ENCODE measurements around the gene RALGAPA1. TPM values are rescaled to one million over a fixed set of nuclear protein-coding genes. Genes with fewer than 3 reads are reported as not detected.
A peak's percentile ranks its signal among the peaks of the same experiment; 100 is the strongest.

RALGAPA1 gene
- total and polyA plus RNA-seq, 2 of the 13 experiments (the other 11 are each of a cell fraction or from before 2014, with no cell fraction given), result 65.0 to 89.2 TPM

- TF ChIP-seq ZNF75D (CRISPR knock-in tag; IDR thresholded peaks at IDR 0.05; ENCODE audit: borderline replicate concordance), result no peak
- TF ChIP-seq TCF7 (IDR thresholded peaks at IDR 0.05; ENCODE audit: low read depth), result peak; percentile 39; the same call in 1 of the 2 replicates
- peak; percentile 42; the same call in 1 of the 2 replicates for TF ChIP-seq GFI1 (CRISPR knock-in tag; IDR thresholded peaks at IDR 0.05; ENCODE audit: borderline replicate concordance)
- TF ChIP-seq GATAD2A (CRISPR knock-in tag; IDR thresholded peaks at IDR 0.05), result peak; percentile 86
- no peak for TF ChIP-seq PHF5A (CRISPR knock-in tag; IDR thresholded peaks at IDR 0.05; ENCODE audit: low read depth, unreplicated experiment)
- no peak for TF ChIP-seq ZBTB46 (CRISPR knock-in tag; IDR thresholded peaks at IDR 0.05; ENCODE audit: borderline replicate concordance)
- no peak for TF ChIP-seq PRDM15 (CRISPR knock-in tag; IDR thresholded peaks at IDR 0.05)
- peak; percentile 45; the same call in 1 of the 2 replicates for TF ChIP-seq ATF1 (CRISPR knock-in tag; IDR thresholded peaks at IDR 0.05)
- no peak for TF ChIP-seq YEATS2 (CRISPR knock-in tag; IDR thresholded peaks at IDR 0.05; ENCODE audit: borderline replicate concordance)
- no peak for TF ChIP-seq POLR2G (IDR thresholded peaks at IDR 0.05; ENCODE audit: low read depth, low read length)
- TF ChIP-seq ISL2 (CRISPR knock-in tag; IDR thresholded peaks at IDR 0.05), result peak; percentile 91
- TF ChIP-seq RXRB (CRISPR knock-in tag; IDR thresholded peaks at IDR 0.05; ENCODE audit: borderline replicate concordance), result 0 out of 2 replicates have a peak, but pooled peaks have one; percentile 14
- TF ChIP-seq ZNF572 (CRISPR knock-in tag; IDR thresholded peaks at IDR 0.05), result no peak
- no peak for TF ChIP-seq ZNF251 (CRISPR knock-in tag; IDR thresholded peaks at IDR 0.05)
- 0 out of 2 replicates have a peak, but pooled peaks have one; percentile 49 for TF ChIP-seq ZBTB25 (CRISPR knock-in tag; IDR thresholded peaks at IDR 0.05)
- TF ChIP-seq MLXIP (CRISPR knock-in tag; IDR thresholded peaks at IDR 0.05; ENCODE audit: borderline replicate concordance), result no peak
- no peak for TF ChIP-seq SMAD1 (CRISPR knock-in tag; IDR thresholded peaks at IDR 0.05; ENCODE audit: borderline replicate concordance, low read depth)
- TF ChIP-seq ARID2 (CRISPR knock-in tag; IDR thresholded peaks at IDR 0.05; ENCODE audit: borderline replicate concordance), result no peak
- TF ChIP-seq CREM (IDR thresholded peaks at IDR 0.05), result 0 out of 2 replicates have a peak, but pooled peaks have one; percentile 56
- no peak for TF ChIP-seq CREM (CRISPR knock-in tag; IDR thresholded peaks at IDR 0.05)
- no peak for TF ChIP-seq MEIS2 (CRISPR knock-in tag; IDR thresholded peaks at IDR 0.05)
Measured at GRCh38 chr14:35661875-35662274, 147.2 kb downstream of the RALGAPA1 start (continued).
